ENCODE data around the gene PHF12. TPM values are rescaled to one million over a fixed set of nuclear protein-coding genes. Genes with fewer than 3 reads are reported as not detected.

The PHF12 gene
- total and polyA plus RNA-seq, 2 of the 8 experiments (the other 6 are each of a cell fraction or from before 2014, with no cell fraction given): 38.8 to 65.7 TPM

- no peak for TF ChIP-seq HDAC2 (IDR thresholded peaks at IDR 0.05; ENCODE audit: borderline replicate concordance in 1 of 2, low read depth in 2 of 2, low read length in 2 of 2)
- TF ChIP-seq PHF8 (conservative IDR thresholded peaks at IDR 0.05; ENCODE audit: low read depth, low read length): no peak
- peak; percentile 80 for TF ChIP-seq NANOG (IDR thresholded peaks at IDR 0.05; ENCODE audit: insufficient read depth, low read depth, low read length, poor library complexity, severe bottlenecking)
- TF ChIP-seq ASH2L (IDR thresholded peaks at IDR 0.05; ENCODE audit: low read length): peak; percentile 24
- TF ChIP-seq TCF12 (IDR thresholded peaks at IDR 0.05; ENCODE audit: low read depth, low read length): peak; percentile 55; the same call in 1 of the 2 replicates
- 0 out of 2 replicates have a peak, but pooled peaks have one; percentile 9 for TF ChIP-seq KDM1A (IDR thresholded peaks at IDR 0.05; ENCODE audit: borderline replicate concordance, low read length)
Measured at GRCh38 chr17:28985950-28986713, 34.8 kb upstream of the PHF12 start (continued).
